ENCODE measurements around the gene SBF1. TPM values are rescaled to one million over a fixed set of nuclear protein-coding genes. Genes with fewer than 3 reads are reported as not detected.

Gene SBF1
- total RNA-seq, 1 donor from 2014 or later = 73.4 TPM

Other genes starting within 250 kb of the SBF1 start
- gene TUBGCP6, start 230.0 kb downstream of the SBF1 start, total RNA-seq = 47.6 TPM
- gene HDAC10, start 223.8 kb downstream of the SBF1 start, total RNA-seq = 32.4 TPM
- 17.8 TPM for gene MAPK12, start 213.4 kb downstream of the SBF1 start, total RNA-seq
- 20.4 TPM for gene MAPK11, start 204.7 kb downstream of the SBF1 start, total RNA-seq
- gene PLXNB2, start 167.4 kb downstream of the SBF1 start, total RNA-seq = 160 TPM
- gene DENND6B, start 148.0 kb downstream of the SBF1 start, total RNA-seq = 14.0 TPM
- 42.1 TPM for gene PPP6R2, start 131.7 kb downstream of the SBF1 start, total RNA-seq
- 0.09 TPM for gene ADM2, start 6.5 kb upstream of the SBF1 start, total RNA-seq
- not detected for gene MIOX, start 11.8 kb upstream of the SBF1 start, total RNA-seq
- 48.4 TPM for gene LMF2, start 32.7 kb upstream of the SBF1 start, total RNA-seq
- gene NCAPH2, start 33.2 kb upstream of the SBF1 start, total RNA-seq = 39.8 TPM
- gene SCO2, start 50.6 kb upstream of the SBF1 start, total RNA-seq = 1.9 TPM
- gene TYMP, start 55.0 kb upstream of the SBF1 start, total RNA-seq = 44.5 TPM
- gene KLHDC7B, start 70.9 kb upstream of the SBF1 start, total RNA-seq = 0.13 TPM
- gene SYCE3, start 87.9 kb upstream of the SBF1 start, total RNA-seq = not detected
- 18.2 TPM for gene CPT1B, start 103.4 kb upstream of the SBF1 start, total RNA-seq
- gene CHKB, start 107.8 kb upstream of the SBF1 start, total RNA-seq = 73.9 TPM
- 2.4 TPM for gene MAPK8IP2, start 125.8 kb upstream of the SBF1 start, total RNA-seq
- gene ARSA, start 153.1 kb upstream of the SBF1 start, total RNA-seq = 38.1 TPM
- gene SHANK3, start 197.8 kb upstream of the SBF1 start, total RNA-seq = 56.6 TPM

All from sciatic nerve (tissue), 1 donor.